Measurements from ENCODE around the gene DNAJC6.
A peak's percentile ranks its signal among the peaks of the same experiment; 100 is the strongest.
"Not testable (repeated sequence)": the region's sequence is repeated elsewhere in the genome, so short reads cannot be mapped to it uniquely, and the experiment has no call there.

Gene DNAJC6

GRCh38 chr1:65279070-65279779 lies 30.1 kb upstream of the DNAJC6 start:
- Mint-ChIP-seq H3K4me1 (no peaks in the 10 kb centered on the region), H3K27ac (no peak overlapping the region), H3K27me3 (peaks cover 17% of the 10 kb centered on the region), H3K9me3 (no peaks in the 10 kb centered on the region), H3K4me3 (no peak overlapping the region), H3K36me3 (peaks cover 2% of the 10 kb centered on the region)

GRCh38 chr1:65281846-65282245 lies 27.5 kb upstream of the DNAJC6 start:
- H3K4me3 Mint-ChIP-seq, result no peak overlapping the region
- peaks cover 7% of the 10 kb centered on the region for H3K27me3 Mint-ChIP-seq
- no peaks in the 10 kb centered on the region for H3K4me1 Mint-ChIP-seq
- peaks cover 2% of the 10 kb centered on the region for H3K36me3 Mint-ChIP-seq
- no peak overlapping the region for H3K27ac Mint-ChIP-seq
- H3K9me3 Mint-ChIP-seq, result no peaks in the 10 kb centered on the region

GRCh38 chr1:65284229-65284628 lies 25.1 kb upstream of the DNAJC6 start:
- Mint-ChIP-seq H3K9me3 (no peaks in the 10 kb centered on the region), H3K4me1 (no peaks in the 10 kb centered on the region), H3K27ac (no peak overlapping the region), H3K27me3 (peaks cover 4% of the 10 kb centered on the region), H3K4me3 (no peak overlapping the region), H3K36me3 (peaks cover 2% of the 10 kb centered on the region)

- no peaks in the 10 kb centered on the region for H3K36me3 Mint-ChIP-seq
- no peaks in the 10 kb centered on the region for H3K4me1 Mint-ChIP-seq
- H3K4me3 Mint-ChIP-seq, result no peak overlapping the region
- H3K27ac Mint-ChIP-seq, result no peak overlapping the region
- no peaks in the 10 kb centered on the region for H3K9me3 Mint-ChIP-seq
- H3K27me3 Mint-ChIP-seq, result no peaks in the 10 kb centered on the region
Observed at GRCh38 chr1:65289449-65289848, 19.9 kb upstream of the DNAJC6 start.

GRCh38 chr1:65291818-65292217 lies 17.5 kb upstream of the DNAJC6 start:
- H3K4me1 Mint-ChIP-seq, H3K27ac Mint-ChIP-seq, H3K27me3 Mint-ChIP-seq: not testable (repeated sequence)

GRCh38 chr1:65292861-65293593 lies 16.3 kb upstream of the DNAJC6 start:
- Mint-ChIP-seq H3K4me3 (no peak overlapping the region), H3K27ac (no peak overlapping the region), H3K9me3 (no peaks in the 10 kb centered on the region), H3K27me3 (peaks cover 1% of the 10 kb centered on the region), H3K4me1 (no peaks in the 10 kb centered on the region), H3K36me3 (no peaks in the 10 kb centered on the region)

More at GRCh38 chr1:65291818-65292217, 17.5 kb upstream of the DNAJC6 start:
- H3K4me3 Mint-ChIP-seq, H3K36me3 Mint-ChIP-seq, H3K9me3 Mint-ChIP-seq: not testable (repeated sequence)

- no peak overlapping the region for H3K4me3 Mint-ChIP-seq
- H3K27me3 Mint-ChIP-seq, result peaks cover 8% of the 10 kb centered on the region
- H3K27ac Mint-ChIP-seq, result no peak overlapping the region
- no peaks in the 10 kb centered on the region for H3K9me3 Mint-ChIP-seq
- peaks cover 3% of the 10 kb centered on the region for H3K36me3 Mint-ChIP-seq
- H3K4me1 Mint-ChIP-seq, result no peaks in the 10 kb centered on the region
Observed at GRCh38 chr1:65297706-65298105, 11.6 kb upstream of the DNAJC6 start.

- Mint-ChIP-seq H3K27me3 (peaks cover 10% of the 10 kb centered on the region), H3K4me1 (no peaks in the 10 kb centered on the region), H3K9me3 (no peaks in the 10 kb centered on the region), H3K4me3 (no peak overlapping the region), H3K27ac (no peak overlapping the region), H3K36me3 (peaks cover 4% of the 10 kb centered on the region)
Observed at GRCh38 chr1:65299328-65299727, 10.0 kb upstream of the DNAJC6 start.

- H3K27ac Mint-ChIP-seq, result no peak overlapping the region
- peaks cover 4% of the 10 kb centered on the region for H3K9me3 Mint-ChIP-seq
- H3K36me3 Mint-ChIP-seq, result peaks cover 5% of the 10 kb centered on the region
- H3K27me3 Mint-ChIP-seq, result peaks cover 45% of the 10 kb centered on the region
- peaks cover 11% of the 10 kb centered on the region for H3K4me1 Mint-ChIP-seq
- peak overlapping the region; percentile 30 for H3K4me3 Mint-ChIP-seq
Observed at GRCh38 chr1:65308781-65309303, 501 bp upstream of the DNAJC6 start.

GRCh38 chr1:65310078-65310587 lies 790 bp downstream of the DNAJC6 start:
- H3K27ac Mint-ChIP-seq, result no peak overlapping the region
- H3K27me3 Mint-ChIP-seq, result peaks cover 45% of the 10 kb centered on the region
- H3K4me3 Mint-ChIP-seq, result peak overlapping the region; percentile 8
- H3K4me1 Mint-ChIP-seq, result peaks cover 11% of the 10 kb centered on the region
- peaks cover 4% of the 10 kb centered on the region for H3K9me3 Mint-ChIP-seq
- peaks cover 5% of the 10 kb centered on the region for H3K36me3 Mint-ChIP-seq

GRCh38 chr1:65311760-65312159 lies 2.4 kb downstream of the DNAJC6 start:
- peaks cover 11% of the 10 kb centered on the region for H3K4me1 Mint-ChIP-seq
- H3K9me3 Mint-ChIP-seq, result peaks cover 4% of the 10 kb centered on the region
- peaks cover 5% of the 10 kb centered on the region for H3K36me3 Mint-ChIP-seq
- no peak overlapping the region for H3K27ac Mint-ChIP-seq
- H3K4me3 Mint-ChIP-seq, result no peak overlapping the region
- H3K27me3 Mint-ChIP-seq, result peaks cover 38% of the 10 kb centered on the region

- Mint-ChIP-seq H3K9me3 (peaks cover 7% of the 10 kb centered on the region), H3K36me3 (peaks cover 2% of the 10 kb centered on the region), H3K4me3 (no peak overlapping the region), H3K27ac (no peak overlapping the region), H3K4me1 (no peaks in the 10 kb centered on the region), H3K27me3 (peaks cover 12% of the 10 kb centered on the region)
Observed at GRCh38 chr1:65316233-65316632, 6.9 kb downstream of the DNAJC6 start.

GRCh38 chr1:65317866-65318653 lies 8.7 kb downstream of the DNAJC6 start:
- Mint-ChIP-seq H3K27ac (no peak overlapping the region), H3K9me3 (peaks cover 8% of the 10 kb centered on the region), H3K4me3 (no peak overlapping the region), H3K36me3 (peaks cover 2% of the 10 kb centered on the region), H3K27me3 (peaks cover 3% of the 10 kb centered on the region), H3K4me1 (no peaks in the 10 kb centered on the region)

- Mint-ChIP-seq H3K36me3 (peaks cover 2% of the 10 kb centered on the region), H3K27ac (no peak overlapping the region), H3K27me3 (no peaks in the 10 kb centered on the region), H3K9me3 (peaks cover 12% of the 10 kb centered on the region), H3K4me3 (no peak overlapping the region), H3K4me1 (no peaks in the 10 kb centered on the region)
Observed at GRCh38 chr1:65319141-65319540, 9.8 kb downstream of the DNAJC6 start.

- peaks cover 2% of the 10 kb centered on the region for H3K36me3 Mint-ChIP-seq
- H3K4me1 Mint-ChIP-seq, result no peaks in the 10 kb centered on the region
- H3K4me3 Mint-ChIP-seq, result no peak overlapping the region
- peaks cover 12% of the 10 kb centered on the region for H3K9me3 Mint-ChIP-seq
- no peak overlapping the region for H3K27ac Mint-ChIP-seq
- no peaks in the 10 kb centered on the region for H3K27me3 Mint-ChIP-seq
Observed at GRCh38 chr1:65319754-65320153, 10.4 kb downstream of the DNAJC6 start.
